Dendritic cell treated with granulocyte-macrophage colony-stimulating factor and Interleukin-4, amounts not matched to agents 40 ng/mL and 50 ng/mL, for 4 days (primary cell): ENCODE measurements around the gene MTPN.

Experiments
- H3K27ac Mint-ChIP-seq: one replicate; pipeline ENCODE4 v1.8.0; 2022; ENCODE audit warnings: mild to moderate bottlenecking, mixed read lengths
- H3K27me3 Mint-ChIP-seq: one replicate; pipeline ENCODE4 v1.8.0; 2022; ENCODE audit warnings: mild to moderate bottlenecking, mixed read lengths
- H3K36me3 Mint-ChIP-seq: one replicate; pipeline ENCODE4 v1.8.0; 2022; ENCODE audit warnings: low read depth, mixed read lengths
- H3K4me1 Mint-ChIP-seq: one replicate; pipeline ENCODE4 v1.8.0; 2022; ENCODE audit warnings: low read depth, mixed read lengths
- H3K4me3 Mint-ChIP-seq: one replicate; pipeline ENCODE4 v1.8.0; 2022; ENCODE audit warnings: mild to moderate bottlenecking, moderate library complexity, mixed read lengths
- H3K9me3 Mint-ChIP-seq: one replicate; pipeline ENCODE4 v1.8.0; 2022; ENCODE audit warnings: mixed read lengths
- intact Hi-C: fragments of 100-400 bp; cut with micrococcal nuclease; formaldehyde crosslinking; loops from one replicate; pipeline ENCODE4 v1.15.0; 2022

Gene MTPN

GRCh38 chr7:135976312-135977006 is 700 bp downstream of the MTPN start:
- Mint-ChIP-seq H3K27ac (peak overlapping the region; percentile 91), H3K36me3 (peaks cover 26% of the 10 kb centered on the region), H3K27me3 (no peaks in the 10 kb centered on the region), H3K9me3 (no peaks in the 10 kb centered on the region), H3K4me1 (peaks cover 60% of the 10 kb centered on the region), H3K4me3 (peak overlapping the region; percentile 95)
- intact Hi-C loops: loop anchor here (2.0 kb wide), 1 partner anchor 314 kb away; the partner anchor contains the start of gene STMP1

GRCh38 chr7:135975166-135975565 is 2.0 kb downstream of the MTPN start:
- Mint-ChIP-seq H3K4me1 (peaks cover 54% of the 10 kb centered on the region), H3K27ac (no peak overlapping the region), H3K36me3 (peaks cover 26% of the 10 kb centered on the region), H3K9me3 (no peaks in the 10 kb centered on the region), H3K4me3 (peak overlapping the region; percentile 66), H3K27me3 (no peaks in the 10 kb centered on the region)
- intact Hi-C loops: no loop called here

- peak overlapping the region; percentile 52 for H3K4me3 Mint-ChIP-seq
- H3K9me3 Mint-ChIP-seq: no peaks in the 10 kb centered on the region
- H3K27me3 Mint-ChIP-seq: no peaks in the 10 kb centered on the region
- intact Hi-C loops: no loop called here
- peaks cover 31% of the 10 kb centered on the region for H3K36me3 Mint-ChIP-seq
- H3K4me1 Mint-ChIP-seq: peaks cover 54% of the 10 kb centered on the region
- H3K27ac Mint-ChIP-seq: peak overlapping the region; percentile 53
These were observed 2.5 kb downstream of the MTPN start for GRCh38 chr7:135974667-135975066.

- no peaks in the 10 kb centered on the region for H3K27me3 Mint-ChIP-seq
- H3K27ac Mint-ChIP-seq: peak overlapping the region; percentile 63
- intact Hi-C loops: no loop called here
- H3K4me3 Mint-ChIP-seq: no peak overlapping the region
- peaks cover 42% of the 10 kb centered on the region for H3K36me3 Mint-ChIP-seq
- no peaks in the 10 kb centered on the region for H3K9me3 Mint-ChIP-seq
- peaks cover 69% of the 10 kb centered on the region for H3K4me1 Mint-ChIP-seq
These were observed 5.8 kb downstream of the MTPN start for GRCh38 chr7:135971366-135971725.

- Mint-ChIP-seq H3K36me3 (peaks cover 42% of the 10 kb centered on the region), H3K4me1 (peaks cover 72% of the 10 kb centered on the region), H3K27ac (peak overlapping the region; percentile 63), H3K4me3 (peak overlapping the region; percentile 44), H3K9me3 (no peaks in the 10 kb centered on the region), H3K27me3 (no peaks in the 10 kb centered on the region)
- intact Hi-C loops: no loop called here
These were observed 6.3 kb downstream of the MTPN start for GRCh38 chr7:135970682-135971365.

- peaks cover 42% of the 10 kb centered on the region for H3K36me3 Mint-ChIP-seq
- H3K4me1 Mint-ChIP-seq: peaks cover 71% of the 10 kb centered on the region
- no peaks in the 10 kb centered on the region for H3K9me3 Mint-ChIP-seq
- no peaks in the 10 kb centered on the region for H3K27me3 Mint-ChIP-seq
- intact Hi-C loops: no loop called here
- H3K4me3 Mint-ChIP-seq: no peak overlapping the region
- H3K27ac Mint-ChIP-seq: no peak overlapping the region
These were observed 7.1 kb downstream of the MTPN start for GRCh38 chr7:135970045-135970444.

- intact Hi-C loops: no loop called here
- Mint-ChIP-seq H3K27me3 (no peaks in the 10 kb centered on the region), H3K27ac (no peak overlapping the region), H3K9me3 (no peaks in the 10 kb centered on the region), H3K4me3 (no peak overlapping the region), H3K4me1 (peaks cover 61% of the 10 kb centered on the region), H3K36me3 (peaks cover 25% of the 10 kb centered on the region)
These were observed 10.7 kb downstream of the MTPN start for GRCh38 chr7:135966341-135967043.

- Mint-ChIP-seq H3K4me1 (peaks cover 62% of the 10 kb centered on the region), H3K27ac (no peak overlapping the region), H3K9me3 (no peaks in the 10 kb centered on the region), H3K4me3 (no peak overlapping the region), H3K36me3 (peaks cover 25% of the 10 kb centered on the region), H3K27me3 (no peaks in the 10 kb centered on the region)
- intact Hi-C loops: no loop called here
These were observed 11.6 kb downstream of the MTPN start for GRCh38 chr7:135965602-135966001.

- no peaks in the 10 kb centered on the region for H3K27me3 Mint-ChIP-seq
- intact Hi-C loops: loop anchor here (5.0 kb wide), 1 partner anchor 37 kb away; no protein-coding TSS in a partner anchor
- no peak overlapping the region for H3K4me3 Mint-ChIP-seq
- no peaks in the 10 kb centered on the region for H3K9me3 Mint-ChIP-seq
- H3K4me1 Mint-ChIP-seq: peaks cover 60% of the 10 kb centered on the region
- peaks cover 22% of the 10 kb centered on the region for H3K36me3 Mint-ChIP-seq
- no peak overlapping the region for H3K27ac Mint-ChIP-seq
These were observed 12.4 kb downstream of the MTPN start for GRCh38 chr7:135964791-135965190.

GRCh38 chr7:135964274-135964673 is 12.9 kb downstream of the MTPN start:
- Mint-ChIP-seq H3K27me3 (no peaks in the 10 kb centered on the region), H3K9me3 (no peaks in the 10 kb centered on the region), H3K27ac (no peak overlapping the region), H3K4me1 (peaks cover 55% of the 10 kb centered on the region), H3K4me3 (no peak overlapping the region), H3K36me3 (peaks cover 17% of the 10 kb centered on the region)
- intact Hi-C loops: loop anchor here (5.0 kb wide), 1 partner anchor 37 kb away; no protein-coding TSS in a partner anchor

GRCh38 chr7:135962802-135963201 is 14.4 kb downstream of the MTPN start:
- H3K4me3 Mint-ChIP-seq: no peak overlapping the region
- intact Hi-C loops: loop anchor here (5.0 kb wide), 1 partner anchor 36 kb away; no protein-coding TSS in a partner anchor
- H3K9me3 Mint-ChIP-seq: no peaks in the 10 kb centered on the region
- no peaks in the 10 kb centered on the region for H3K27me3 Mint-ChIP-seq
- peaks cover 7% of the 10 kb centered on the region for H3K36me3 Mint-ChIP-seq
- H3K27ac Mint-ChIP-seq: no peak overlapping the region
- peaks cover 50% of the 10 kb centered on the region for H3K4me1 Mint-ChIP-seq

- no peaks in the 10 kb centered on the region for H3K9me3 Mint-ChIP-seq
- H3K4me3 Mint-ChIP-seq: no peak overlapping the region
- intact Hi-C loops: loop anchor here (5.0 kb wide), 1 partner anchor 34 kb away; no protein-coding TSS in a partner anchor
- no peaks in the 10 kb centered on the region for H3K27me3 Mint-ChIP-seq
- H3K36me3 Mint-ChIP-seq: peaks cover 17% of the 10 kb centered on the region
- peaks cover 46% of the 10 kb centered on the region for H3K4me1 Mint-ChIP-seq
- peak overlapping the region; percentile 32 for H3K27ac Mint-ChIP-seq
These were observed 16.3 kb downstream of the MTPN start for GRCh38 chr7:135960709-135961451.

- H3K27ac Mint-ChIP-seq: no peak overlapping the region
- no peak overlapping the region for H3K4me3 Mint-ChIP-seq
- H3K4me1 Mint-ChIP-seq: peaks cover 37% of the 10 kb centered on the region
- H3K9me3 Mint-ChIP-seq: no peaks in the 10 kb centered on the region
- peaks cover 28% of the 10 kb centered on the region for H3K36me3 Mint-ChIP-seq
- H3K27me3 Mint-ChIP-seq: no peaks in the 10 kb centered on the region
- intact Hi-C loops: loop anchor here (5.0 kb wide), 1 partner anchor 33 kb away; no protein-coding TSS in a partner anchor
These were observed 17.4 kb downstream of the MTPN start for GRCh38 chr7:135959646-135960363.
